Stimulated activated CD4-positive, alpha-beta T cell treated with anti-CD3 and anti-CD28 coated beads, TNF-alpha, amount 100 ng/mL, for 24 hours (primary cell): ENCODE results near the gene USP8.
"Not testable (repeated sequence)": the region's sequence is repeated elsewhere in the genome, so short reads cannot be mapped to it uniquely, and the experiment has no call there.

ENCODE experiments used
- DNase-seq, 3 experiments: peaks; one replicate each; pipeline ENCODE4 v3.0.0-alpha.2; 2020; ENCODE audit warnings: low read depth in 3 of 3

Gene USP8

GRCh38 chr15:50440932-50441331 is 16.7 kb downstream of the USP8 start:
- no peak for DNase-seq

GRCh38 chr15:50452927-50453326 is 28.7 kb downstream of the USP8 start:
- no peak for DNase-seq

DNA sequence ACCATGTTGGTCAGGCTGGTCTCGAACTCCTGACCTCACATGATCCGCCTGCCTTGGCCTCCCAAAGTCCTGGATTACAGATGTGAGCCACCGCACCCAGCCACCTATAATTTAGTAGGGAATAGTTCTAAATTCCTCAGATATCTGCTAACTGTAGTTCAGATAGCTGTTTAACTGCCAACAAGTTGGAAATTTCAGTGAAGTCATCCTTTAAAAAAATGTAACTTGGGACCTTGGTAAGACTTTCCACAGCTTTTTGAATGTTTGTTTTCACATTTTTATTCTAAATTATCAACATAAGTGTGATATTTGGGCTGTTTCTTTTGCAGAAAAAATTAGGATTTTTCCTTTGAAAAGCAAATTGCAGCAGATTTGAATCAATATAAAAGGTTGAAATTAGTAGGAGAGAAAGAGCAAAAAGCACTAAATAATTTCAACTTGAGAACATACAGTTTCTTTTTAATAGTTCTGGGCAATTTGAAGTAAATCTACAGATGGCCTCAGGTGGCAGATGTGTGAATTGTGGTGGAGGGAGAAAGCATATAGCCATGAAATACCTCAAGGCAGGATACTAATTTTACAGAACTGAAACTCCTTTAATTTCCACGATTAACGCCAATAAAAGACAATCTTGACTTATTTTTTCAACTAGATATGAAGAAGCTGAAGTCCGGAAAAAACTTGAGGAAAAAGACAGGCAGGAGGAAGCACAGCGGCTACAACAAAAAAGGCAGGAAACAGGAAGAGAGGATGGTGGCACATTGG is 34.3 kb downstream of the USP8 start:
- no peak for DNase-seq

- no peak for DNase-seq
Observed at GRCh38 chr15:50463423-50464358, 39.5 kb downstream of the USP8 start.

DNA sequence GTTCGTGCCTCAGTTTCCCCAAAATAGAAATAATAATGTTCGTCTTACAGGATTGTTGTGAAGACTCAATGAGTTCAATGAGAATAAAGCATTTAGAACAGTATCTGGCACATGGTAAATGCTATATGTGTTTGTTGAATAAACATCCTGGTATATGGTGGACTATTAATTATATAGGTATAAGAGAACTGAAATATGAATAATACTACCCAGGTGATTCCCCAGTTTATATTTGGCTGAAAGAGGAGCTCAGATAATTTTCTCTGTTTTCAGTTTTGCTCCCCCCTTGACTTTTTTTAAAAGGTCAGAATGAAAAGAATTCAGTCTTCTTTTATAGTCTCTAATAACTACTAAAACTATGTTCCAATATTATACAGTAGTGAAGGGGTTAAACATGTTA is 46.9 kb downstream of the USP8 start:
- DNase-seq = no peak

DNA sequence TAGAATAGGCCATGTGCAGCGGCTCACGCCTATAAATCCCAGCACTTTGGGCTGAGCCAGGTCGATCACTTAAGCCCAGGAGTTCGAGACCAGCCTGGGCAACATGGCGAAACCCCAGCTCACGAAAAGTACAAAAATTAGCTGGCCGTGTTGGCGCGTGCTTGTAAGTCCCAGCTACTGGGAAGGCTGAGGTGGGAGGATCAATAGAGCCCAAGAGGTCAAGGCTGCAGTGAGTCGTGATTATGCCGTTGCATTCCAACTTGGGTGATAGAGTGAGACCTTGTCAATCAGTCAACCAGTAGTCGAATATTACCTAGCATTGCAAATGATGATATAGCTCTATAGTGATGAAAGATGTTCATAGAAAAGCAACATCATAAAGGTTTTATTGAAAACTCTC is 51.9 kb downstream of the USP8 start:
- no peak for DNase-seq

DNA sequence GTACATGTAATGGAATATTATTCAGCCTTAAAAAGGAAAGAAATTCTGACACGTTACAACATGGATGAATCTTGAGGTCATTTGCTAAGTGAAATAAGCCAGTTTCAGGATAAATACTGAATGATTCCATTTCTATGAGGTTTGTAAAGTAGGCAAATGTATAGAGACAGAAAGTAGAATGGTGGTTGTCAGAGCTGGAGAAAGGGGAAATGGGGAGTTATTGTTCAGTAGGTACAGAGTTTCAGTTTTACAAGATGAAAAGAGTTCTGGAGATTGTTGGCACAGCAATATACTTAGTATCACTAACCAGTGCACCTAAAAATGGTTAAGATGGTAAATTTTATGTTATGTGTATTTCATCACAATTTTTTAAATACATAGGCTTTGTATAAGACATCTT is 60.6 kb downstream of the USP8 start:
- no peak for DNase-seq

GRCh38 chr15:50485389-50485788 is 61.2 kb downstream of the USP8 start:
- no peak for DNase-seq

DNA sequence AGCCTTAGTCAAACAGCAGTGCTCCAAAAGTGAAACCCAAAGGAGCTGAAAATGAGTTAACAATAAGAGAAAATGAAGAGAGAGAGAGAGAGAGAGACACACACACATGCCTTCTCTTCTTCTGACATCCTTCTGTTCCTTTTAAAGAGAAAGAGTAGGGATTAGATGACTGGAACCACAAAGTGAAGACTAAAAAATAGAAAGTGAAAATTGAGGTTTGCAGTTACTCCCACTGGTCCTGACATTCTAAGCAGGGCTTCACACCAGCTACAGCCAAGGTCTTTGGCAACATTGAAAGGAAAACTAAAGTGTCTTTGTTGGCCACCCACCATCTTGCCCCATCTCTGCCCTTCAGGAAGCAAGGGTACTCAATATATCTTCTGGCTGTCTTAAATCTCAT is 63.1 kb downstream of the USP8 start:
- no peak for DNase-seq

DNA sequence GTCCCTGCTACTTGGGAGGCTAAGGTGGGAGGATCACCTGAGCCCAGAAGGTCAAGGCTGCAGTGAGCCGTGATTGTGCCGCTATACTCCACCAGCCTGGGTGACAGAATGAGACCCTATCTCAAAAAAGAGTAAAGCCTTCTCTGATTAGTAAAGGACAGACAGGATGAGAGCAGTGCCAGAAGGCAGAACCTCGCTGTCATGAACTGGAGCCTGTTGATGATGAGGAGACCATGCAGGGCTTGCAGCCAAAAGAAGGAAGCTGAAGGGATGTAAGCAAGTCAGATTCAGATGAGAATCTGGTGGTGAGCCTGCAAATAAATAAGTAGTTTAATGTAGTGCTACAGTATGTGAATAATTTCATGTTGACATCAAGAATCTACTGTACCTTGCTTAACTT is 69.4 kb downstream of the USP8 start:
- no peak for DNase-seq

GRCh38 chr15:50494547-50494946 is 70.3 kb downstream of the USP8 start:
- DNase-seq = not testable (repeated sequence)

GRCh38 chr15:50496692-50497091 is 72.5 kb downstream of the USP8 start:
- no peak for DNase-seq

DNA sequence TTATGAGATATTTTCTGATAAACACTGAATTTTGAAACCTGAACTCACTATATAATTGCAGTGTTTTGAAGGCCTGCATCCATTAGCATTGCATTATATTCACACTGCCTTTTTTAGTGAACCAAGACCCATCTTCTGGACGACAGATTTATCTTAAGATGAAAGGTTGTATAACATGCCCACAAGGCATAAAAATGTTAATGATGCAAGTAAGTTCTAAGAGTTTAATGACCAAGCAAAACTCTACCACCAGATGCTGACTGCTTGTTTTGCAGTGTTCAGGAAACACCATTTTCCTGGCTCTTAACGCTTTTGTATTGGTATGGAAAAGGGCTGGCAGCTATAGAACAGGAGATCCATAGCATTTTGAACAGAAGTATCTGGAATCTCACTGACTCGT is 76.1 kb downstream of the USP8 start:
- no peak for DNase-seq

- DNase-seq = no peak
Observed at GRCh38 chr15:50501815-50502214, 77.6 kb downstream of the USP8 start.

- no peak for DNase-seq
Observed at GRCh38 chr15:50503144-50503543, 78.9 kb downstream of the USP8 start.

- not testable (repeated sequence) for DNase-seq
Observed at GRCh38 chr15:50505656-50506055, 81.5 kb downstream of the USP8 start.

- DNase-seq = no peak
Observed at GRCh38 chr15:50506121-50506520, 81.9 kb downstream of the USP8 start.

- DNase-seq = no peak
Observed at GRCh38 chr15:50513001-50513400, 88.8 kb downstream of the USP8 start.

GRCh38 chr15:50519740-50520425 is 95.7 kb downstream of the USP8 start:
- no peak for DNase-seq

GRCh38 chr15:50523851-50524251 is 99.6 kb downstream of the USP8 start:
- no peak for DNase-seq

- DNase-seq = no peak
Observed at GRCh38 chr15:50531163-50531562, 107.0 kb downstream of the USP8 start.

GRCh38 chr15:50531766-50532165 is 107.6 kb downstream of the USP8 start:
- no peak for DNase-seq

GRCh38 chr15:50542887-50543210 is 118.6 kb downstream of the USP8 start:
- DNase-seq = no peak
